GM15510 (cell line): ENCODE measurements around the gene PRKCE.

Experiments used
- POLR2A ChIP-seq: IDR thresholded peaks from 3 replicates; pipeline ENCODE4 v1.6.1; 2011; ENCODE audit warnings: borderline replicate concordance; ENCODE audit not compliant: insufficient read length; ENCODE audit errors: extremely low read depth

PRKCE gene

DNA sequence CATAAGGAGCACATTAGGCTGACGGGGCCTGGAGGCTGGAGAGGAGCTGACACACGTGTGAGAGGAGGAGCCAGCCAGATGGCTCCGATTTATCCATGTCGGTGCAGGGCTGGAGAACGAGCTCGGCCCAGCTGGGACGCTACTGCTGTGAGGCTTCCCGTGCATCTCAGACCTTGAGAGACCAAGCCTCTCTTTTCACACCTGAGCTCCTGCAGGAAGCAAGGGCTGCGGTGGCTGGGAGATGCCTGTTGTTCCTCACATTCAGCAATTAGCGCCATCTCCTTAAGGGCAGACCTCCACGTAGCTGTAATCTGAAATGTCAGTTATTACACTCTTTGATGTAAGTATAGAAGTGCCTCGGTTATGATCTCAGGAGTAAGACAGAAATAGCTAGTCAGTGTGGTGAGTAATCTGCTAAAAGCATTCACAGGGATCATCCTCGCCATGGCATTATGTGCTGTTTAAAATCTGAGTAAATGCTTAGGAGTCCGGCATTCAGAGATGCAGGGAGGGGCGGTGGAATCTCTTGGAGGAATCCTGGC lies 107.9 kb downstream of the PRKCE start:
- no peak for TF ChIP-seq POLR2A

DNA sequence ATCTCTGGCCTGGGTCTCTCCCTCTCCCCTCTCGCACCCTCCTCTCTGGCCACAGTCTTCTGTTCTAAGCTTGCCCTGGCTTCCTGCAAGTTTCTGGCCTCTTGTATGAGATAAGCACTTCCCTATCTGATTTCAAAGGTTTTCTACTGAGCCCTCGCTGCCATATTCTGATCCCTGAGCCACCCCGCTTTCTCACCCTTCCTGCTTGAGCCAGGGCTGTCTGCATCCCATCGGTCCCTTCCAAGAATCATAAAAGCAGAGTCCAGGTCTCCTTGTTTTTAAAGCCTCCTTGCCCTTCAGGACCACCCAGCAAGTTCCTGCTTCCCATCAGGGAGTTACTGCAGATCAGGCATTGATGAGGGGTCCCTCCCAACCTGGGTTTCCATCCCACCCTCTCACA lies 110.2 kb downstream of the PRKCE start:
- TF ChIP-seq POLR2A = no peak

DNA sequence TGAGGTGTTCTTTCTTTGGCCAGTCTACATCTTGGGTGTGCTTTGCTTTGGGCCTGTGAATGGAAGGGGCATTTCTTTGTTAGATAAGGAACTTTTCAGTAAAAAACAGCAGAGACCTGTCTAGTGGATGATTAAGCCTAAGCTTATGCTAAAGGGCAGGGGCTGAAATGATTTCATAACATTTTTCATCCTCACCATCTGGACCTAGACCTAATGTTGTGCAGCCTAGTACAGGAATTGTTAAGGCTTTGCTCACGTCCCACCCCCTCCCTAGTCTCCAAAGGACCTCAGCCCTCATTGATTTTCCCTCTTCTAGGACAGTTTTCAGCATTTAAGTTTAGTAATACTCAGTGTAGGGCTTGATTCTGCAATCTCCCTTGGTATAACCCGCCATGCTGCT lies 111.8 kb downstream of the PRKCE start:
- no peak for TF ChIP-seq POLR2A

DNA sequence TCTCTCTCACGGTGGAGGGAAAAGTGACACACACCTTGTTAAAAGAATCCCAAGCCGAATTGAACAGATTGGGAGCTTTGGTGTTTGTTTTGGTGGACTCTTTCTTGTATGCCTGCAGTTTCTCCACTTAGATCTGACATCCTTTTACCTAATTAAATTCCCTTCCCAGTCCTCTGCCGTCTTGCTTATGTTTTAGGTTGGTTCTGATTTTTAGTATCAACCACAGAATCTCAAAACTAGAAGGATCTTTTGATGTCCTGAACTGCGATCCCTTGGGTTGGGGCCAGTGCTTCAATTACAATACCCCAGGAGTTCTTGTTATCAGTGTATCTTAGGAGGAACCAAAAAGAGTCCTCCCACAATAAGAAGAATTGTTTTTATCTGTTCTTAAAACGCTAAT lies 112.3 kb downstream of the PRKCE start:
- no peak for TF ChIP-seq POLR2A

DNA sequence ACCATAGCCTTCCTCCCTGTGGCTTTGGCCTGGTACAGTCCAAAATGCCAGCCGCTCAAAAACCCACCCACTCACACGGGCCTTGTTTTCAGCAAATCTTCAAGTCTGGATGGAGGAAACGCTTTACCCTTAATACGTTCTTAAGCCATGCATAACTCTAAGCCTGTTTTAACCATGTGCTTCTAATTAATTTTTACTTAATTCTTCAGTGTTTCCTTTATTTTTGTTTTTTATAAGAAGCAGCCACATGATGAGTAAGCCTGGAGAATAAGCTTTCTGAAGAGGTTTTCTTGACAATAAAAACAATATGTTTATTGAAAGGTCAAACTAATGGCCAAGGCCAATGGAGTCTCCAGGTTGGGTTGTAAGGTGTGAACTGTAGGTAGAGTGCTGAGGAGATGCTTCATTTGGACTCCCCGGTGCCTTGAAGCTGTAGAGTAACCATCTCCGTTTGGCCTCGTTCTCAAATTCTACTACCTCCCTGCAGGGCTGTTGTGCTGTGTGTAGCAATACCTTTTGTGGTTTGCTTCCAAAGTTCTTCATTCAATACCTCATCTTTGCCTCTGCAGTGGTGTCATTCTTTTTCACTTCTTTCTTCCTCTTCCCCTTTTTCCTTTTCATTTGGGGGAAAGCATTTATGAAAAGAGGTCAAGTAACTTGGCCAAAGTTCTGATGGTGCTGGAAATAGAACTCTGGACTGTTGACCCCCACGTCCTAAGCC lies 113.7 kb downstream of the PRKCE start:
- TF ChIP-seq POLR2A = no peak

DNA sequence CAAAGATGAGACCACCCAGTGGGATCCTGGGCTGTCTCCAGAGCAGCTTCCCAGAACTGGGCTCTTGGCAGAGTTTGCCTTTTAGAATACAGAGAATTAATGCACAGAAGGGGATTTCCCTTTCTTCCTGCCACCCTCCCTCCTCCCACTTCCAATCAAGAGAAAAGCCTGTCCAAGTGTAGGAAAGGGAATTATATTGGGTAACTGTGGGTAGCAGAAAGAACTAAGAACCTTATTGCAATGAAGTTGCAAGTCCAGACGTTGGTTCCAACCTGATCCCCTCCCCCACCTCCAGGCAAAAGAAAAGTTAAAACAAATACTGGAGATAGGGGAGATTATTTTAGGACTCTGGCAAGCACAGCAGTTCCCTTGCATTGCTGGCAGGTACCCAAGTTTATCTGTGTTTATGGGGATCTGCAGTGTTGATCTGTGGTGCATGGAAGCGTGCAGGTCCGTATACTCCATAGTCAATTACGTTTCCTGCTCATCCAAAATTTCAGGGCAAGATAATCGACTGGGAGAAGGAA lies 114.3 kb downstream of the PRKCE start:
- no peak for TF ChIP-seq POLR2A

DNA sequence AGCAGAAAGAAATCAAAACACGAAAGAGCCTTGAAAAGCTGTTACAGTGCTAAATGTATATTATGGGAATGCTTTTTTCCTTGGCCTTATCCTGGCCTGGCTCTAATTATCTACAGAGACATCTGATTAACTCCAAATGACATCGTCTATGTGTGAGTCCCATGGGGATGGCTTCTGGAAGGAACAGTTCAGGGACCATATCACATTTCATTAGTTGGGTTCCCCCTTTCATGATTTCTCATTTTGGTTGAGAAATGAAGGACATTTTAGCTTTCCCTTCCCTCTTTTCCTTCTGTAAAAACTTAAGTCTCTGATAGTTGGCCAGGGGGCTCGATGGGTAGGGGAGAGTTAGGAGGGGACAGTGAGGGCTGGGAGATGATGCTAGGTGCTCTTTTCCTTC lies 116.7 kb downstream of the PRKCE start:
- no peak for TF ChIP-seq POLR2A

DNA sequence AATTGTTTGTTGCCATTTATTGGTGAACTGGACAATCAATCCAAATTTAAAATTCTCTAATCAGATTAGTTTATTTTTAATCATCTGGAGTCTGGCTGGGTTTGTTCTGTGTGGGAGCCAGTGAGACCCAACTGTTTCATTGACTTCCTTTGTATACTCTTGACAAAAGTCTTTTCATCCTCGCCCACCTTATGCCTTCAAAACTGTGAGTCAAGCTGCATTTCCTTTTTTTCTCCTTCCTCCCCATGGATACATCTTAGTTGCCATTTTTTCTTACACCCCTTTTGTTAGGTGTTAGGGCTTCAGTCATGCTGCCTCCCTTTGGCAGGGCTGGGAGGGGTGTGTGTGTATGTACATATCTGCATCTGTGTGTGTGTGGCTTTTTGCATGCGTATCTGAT lies 117.6 kb downstream of the PRKCE start:
- no peak for TF ChIP-seq POLR2A

DNA sequence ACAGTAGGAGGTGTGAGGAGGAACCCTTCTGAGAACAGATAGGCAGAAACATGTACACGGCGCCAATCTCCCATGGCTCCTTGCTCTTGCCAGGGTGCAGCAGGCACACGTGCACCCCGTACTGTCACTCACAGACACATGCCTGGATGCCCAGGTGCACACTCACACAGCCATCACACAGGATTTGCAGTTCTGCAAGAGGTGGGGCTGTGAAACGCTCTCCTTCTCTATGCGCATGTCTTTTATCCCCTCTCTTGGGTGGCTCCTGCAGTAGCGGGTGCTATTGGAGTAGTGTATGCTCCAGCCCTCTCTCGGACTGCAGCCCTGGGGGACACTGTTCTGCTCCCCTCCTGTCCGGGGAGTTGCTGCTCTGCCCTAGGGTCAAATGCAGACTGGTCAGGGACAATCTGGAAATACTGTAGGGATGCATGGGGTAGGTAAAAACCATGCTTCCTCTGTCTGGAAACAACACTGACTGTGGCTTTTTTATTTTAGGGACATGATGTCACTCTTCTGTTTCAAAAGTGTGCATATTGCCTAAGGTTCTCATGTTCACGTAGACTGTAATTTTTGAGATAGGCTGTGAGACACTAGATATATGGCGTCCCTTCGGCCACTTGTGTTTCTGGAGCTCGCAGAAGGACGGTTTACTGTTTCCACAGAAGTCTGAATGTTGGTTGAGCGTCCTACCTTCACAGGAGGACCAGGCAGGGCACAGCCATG lies 118.5 kb downstream of the PRKCE start:
- no peak for TF ChIP-seq POLR2A

DNA sequence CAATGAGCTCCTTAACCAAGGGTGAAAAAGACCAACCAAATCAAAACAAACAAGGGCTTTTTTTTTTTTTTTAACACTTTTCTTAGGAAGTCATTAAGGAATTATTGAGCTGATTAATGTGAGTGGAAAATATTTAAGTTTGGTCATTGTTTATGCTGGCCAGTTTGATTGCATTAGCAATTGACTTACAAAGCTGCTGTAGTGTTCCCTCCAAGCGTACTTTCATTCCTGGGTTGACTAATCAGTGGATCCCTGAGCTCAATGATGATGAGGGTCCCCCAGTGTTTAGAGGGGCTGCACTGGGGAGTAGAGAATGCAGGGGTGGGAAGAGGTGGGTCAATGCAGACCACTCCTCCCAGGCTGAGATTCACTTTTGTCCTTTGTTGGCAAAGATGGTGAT lies 119.3 kb downstream of the PRKCE start:
- no peak for TF ChIP-seq POLR2A

DNA sequence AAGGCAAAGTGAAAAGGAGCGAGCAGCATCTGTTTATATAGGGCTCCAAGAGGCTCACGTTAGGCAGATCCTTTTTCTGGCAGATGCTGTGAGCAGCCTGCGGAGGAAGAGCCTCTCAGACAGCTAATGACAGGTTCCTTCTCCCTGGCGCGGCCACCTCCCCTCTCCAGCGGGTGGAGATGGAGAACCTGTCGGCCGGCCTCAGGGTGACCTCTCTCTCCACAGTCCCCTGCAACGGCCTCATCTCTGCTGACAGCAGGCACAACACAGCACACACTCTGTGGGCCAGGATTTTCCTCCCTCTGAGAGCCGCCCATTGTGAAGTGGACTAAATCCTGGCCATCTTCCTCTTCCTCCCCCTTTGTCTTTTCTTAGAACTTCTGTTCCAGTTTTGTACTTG lies 119.8 kb downstream of the PRKCE start:
- no peak for TF ChIP-seq POLR2A

DNA sequence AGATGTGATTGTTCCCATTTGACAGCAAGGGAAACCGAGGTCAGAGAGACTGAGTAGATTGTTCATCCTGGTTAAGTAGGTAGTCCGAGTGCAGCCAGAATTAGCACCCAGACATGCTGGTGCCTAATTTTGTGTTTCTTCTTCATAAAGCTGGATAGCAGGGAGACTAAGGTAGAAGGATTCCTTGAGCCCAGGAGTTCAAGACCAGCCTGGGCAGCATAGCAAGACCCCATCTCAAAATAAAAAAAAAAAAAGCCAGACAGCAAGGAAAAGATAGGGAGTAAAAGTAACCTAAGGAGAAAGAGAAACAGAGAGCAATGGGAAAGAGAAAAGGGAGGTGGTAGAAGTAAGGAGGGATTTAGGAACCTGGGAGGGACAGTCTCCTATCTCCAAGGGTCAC lies 120.6 kb downstream of the PRKCE start:
- TF ChIP-seq POLR2A = no peak

DNA sequence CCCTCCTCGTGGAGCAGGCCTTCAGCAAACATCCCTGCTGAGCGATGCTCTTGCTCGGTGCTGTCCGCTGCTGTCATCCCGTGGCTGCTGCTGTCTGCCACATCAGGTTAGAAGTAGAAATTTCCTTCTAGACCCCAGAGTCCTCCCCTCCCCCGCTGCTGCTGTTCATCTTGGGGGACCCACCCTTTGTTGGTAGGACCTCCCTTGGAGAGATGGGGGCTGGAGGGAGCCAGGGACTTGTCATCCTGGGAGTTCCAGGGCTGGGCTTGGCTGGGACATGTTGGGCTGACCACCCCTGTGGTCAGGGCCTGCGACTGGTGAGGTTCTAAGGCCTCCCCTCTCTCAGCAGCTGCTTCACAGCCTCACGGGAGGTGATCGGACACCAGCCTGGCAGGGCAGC lies 122.4 kb downstream of the PRKCE start:
- no peak for TF ChIP-seq POLR2A

DNA sequence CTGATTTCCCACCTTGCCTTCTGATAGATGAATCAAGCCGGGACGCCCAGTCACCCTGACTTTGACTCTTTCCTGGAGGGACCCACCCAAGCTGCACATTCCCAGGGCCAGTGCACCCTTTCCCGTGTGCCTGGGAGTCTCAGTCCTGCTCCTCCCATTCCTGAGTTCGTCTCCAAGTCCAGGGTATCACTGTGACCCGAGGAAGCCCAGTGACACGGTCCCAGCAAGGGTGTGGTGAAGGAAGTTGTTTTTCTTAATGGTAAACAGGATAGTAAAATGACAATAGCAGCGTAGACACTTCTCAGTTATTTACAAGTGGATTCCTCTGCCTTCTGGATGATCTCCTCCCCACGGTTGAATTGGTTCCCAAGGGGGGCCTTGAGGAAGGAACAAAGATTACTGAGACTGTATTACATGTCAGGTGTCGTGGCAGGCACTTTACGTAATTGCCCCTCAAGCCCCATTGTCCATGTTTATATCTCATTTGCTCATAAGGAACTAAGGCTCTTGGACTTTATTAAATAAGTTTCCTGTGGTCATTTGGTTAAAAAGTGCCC lies 123.3 kb downstream of the PRKCE start:
- TF ChIP-seq POLR2A = no peak

DNA sequence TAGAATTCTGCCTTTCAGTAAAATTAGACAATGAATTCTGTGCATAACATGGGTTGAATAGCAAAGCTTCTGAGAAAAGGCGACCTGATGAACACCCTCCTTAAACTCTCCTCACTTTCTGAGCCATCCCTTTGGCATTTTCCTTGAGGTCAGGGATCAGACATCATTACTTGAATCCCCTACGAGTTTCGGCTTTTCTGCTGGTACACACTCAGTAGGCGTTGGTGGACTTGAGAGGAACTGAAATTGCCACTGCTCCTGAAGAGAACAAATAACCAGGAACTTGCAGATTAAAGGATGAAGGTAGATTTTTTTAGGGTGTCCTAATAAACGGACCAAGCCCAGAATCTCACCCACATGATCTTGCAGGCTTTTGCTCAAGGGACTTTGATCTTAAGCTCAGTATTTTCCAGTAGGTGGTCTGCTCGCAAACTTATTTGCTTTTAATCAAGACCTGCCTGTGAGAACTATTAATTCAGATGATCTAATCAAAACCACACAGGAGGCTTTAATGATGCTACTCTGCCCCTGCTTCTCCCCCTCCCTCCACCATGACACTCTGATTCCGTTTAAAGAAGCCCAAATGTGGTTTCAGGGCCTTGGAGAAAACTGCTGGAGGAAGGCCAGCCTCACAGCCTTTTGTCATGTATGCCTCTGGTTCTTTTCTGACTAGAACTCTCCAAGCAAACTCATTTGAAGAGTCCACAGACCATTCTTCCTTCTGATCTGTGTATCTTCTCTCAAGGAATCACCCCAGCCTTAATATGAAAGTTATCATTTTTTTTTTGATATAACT lies 124.9 kb downstream of the PRKCE start:
- TF ChIP-seq POLR2A = no peak
